Cerebellar cortex (tissue), 1 donor: ENCODE measurements around the gene GEMIN7.

Source experiments
- DNase-seq: peaks from one replicate; pipeline ENCODE4 v3.0.0-alpha.2; 2015; ENCODE audit warnings: low spot score

Gene GEMIN7

GRCh38 chr19:45128806-45129205 is 49.7 kb downstream of the GEMIN7 start:
- DNase-seq = no peak

DNA sequence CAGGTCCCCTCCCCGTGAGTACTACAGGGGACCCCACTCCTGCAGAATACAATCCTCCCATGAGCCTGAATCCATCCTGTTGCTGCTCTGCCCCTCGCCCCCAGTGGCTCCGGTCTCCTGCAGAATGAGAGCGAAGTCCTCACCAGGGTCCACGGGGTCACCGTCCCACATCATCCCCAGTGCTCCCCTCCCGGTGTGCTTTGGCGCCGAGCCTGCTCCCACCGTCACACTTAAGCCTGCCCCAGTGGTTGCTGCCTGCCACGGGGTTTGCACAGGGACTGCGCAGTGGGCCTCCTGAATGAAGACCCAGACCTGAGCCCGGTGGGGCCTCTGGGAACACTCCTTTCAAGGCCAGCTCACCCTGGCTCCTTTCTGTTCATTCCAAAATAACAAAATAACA is 51.2 kb downstream of the GEMIN7 start:
- no peak for DNase-seq

DNA sequence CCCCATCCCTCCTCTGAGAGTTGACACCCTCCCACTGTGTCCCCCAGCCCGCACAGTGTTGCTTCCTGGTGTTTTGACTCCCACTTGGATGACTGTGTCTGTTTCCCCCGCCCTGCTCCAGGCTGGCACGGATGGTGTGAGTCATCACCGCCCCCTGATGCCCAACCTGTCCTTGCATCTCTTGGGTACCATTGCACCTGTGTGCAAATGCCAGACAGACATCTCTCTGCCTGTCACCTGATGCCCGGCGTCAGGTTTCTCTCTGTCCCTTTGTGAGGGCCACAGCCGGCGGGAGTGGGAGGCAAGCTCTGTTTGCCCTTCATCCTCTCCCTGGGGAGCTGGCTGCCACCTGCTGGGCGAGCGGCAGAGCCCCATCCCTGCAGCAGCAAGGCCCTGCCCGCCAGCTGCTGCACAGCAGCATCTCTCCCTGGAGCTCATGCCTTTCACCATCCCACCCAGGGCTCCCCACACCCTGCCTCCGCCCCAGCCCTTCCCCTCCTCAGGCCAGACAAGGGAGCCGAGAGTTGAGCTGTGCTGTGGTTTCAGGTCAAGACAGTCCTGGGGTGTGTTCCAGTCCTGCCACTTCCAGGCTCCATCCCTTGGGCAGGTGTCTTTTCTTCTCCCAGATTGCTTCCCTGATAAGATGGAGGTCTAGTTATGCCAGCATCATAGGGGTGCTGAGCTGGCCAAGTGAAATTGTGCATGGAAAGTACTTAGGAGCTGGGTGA is 52.0 kb downstream of the GEMIN7 start:
- DNase-seq = no peak

DNA sequence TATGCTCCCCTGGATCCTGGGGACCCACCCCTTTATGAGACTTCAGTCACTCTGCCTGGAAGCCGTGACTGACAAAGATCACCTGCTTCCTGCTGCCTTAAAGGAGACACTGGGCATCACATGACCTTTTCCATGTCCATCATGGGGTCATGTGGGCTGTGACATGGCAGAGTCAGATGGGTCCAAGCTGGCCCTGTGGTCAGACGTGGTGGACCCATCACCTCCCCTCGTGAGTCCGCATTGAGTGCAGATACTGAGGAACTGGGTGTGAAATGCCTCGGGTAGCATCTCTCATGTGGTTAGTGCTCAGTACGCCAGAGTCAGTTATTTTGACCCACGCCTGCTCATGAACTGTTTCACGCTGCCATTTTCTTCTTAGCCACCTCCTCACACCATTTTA is 54.6 kb downstream of the GEMIN7 start:
- no peak for DNase-seq

DNA sequence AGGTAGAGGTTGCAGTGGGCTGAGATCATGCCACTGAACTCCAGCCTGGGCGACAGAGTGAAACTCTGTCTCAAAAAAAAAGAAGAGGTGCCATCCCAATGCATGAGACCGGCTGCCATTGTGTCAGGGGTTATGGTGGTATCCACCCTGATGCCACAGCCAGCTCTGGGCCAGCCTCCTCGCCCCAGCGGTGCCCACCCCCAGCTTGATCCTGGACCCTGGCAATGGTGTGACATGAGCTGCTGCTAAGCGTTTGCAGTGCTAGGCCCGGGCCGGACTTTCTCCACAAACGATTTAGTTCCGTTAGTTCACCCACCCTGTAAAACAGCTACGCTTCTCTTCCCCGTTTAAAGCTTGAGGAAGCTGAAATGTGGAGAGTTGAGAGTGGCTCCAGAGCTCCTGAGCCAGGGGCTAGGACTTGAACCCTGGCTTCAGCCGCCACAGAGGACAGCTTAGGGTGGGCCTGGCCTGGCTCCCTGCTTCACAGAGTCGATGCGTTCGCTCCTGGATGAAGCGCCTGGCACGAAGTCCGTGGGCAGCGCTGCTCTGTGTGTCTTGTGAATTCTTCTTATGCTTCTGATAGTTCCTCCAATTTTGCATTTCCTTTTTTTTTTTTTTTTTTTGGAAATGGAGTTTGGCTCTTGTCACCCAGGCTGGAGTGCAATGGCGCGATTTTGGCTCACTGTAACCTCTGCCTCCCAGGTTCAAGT is 56.3 kb downstream of the GEMIN7 start:
- DNase-seq = no peak

- DNase-seq = no peak
Measured at GRCh38 chr19:45136507-45137178, 57.6 kb downstream of the GEMIN7 start.

DNA sequence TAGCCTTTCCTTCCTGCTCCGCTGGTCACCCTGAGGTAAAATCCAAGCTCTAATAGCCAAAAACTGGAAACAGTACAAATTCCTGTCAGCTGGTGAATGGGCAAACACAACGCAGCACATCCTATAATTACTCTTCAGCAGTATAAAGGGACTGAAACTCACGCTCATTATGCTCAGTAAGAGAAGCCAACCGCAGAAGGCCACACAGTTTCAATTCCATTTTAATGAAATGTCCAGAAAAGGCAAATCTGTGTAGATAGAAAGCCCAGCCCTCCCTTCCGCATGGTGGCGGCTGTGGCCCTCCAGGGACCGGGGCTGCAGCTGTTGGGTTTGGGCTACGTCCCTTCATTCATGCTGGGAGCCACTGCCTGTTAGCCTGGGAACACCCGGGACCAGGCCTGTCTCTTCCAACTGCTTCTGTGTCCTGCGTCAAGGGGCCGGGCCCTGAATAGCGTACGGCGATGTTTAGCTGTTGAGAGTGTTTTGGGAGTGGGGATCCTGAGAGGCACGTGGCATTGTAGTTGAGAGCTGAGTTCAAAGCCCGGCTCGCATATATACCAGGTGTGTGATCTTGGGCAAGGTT is 58.2 kb downstream of the GEMIN7 start:
- DNase-seq = no peak

- no peak for DNase-seq
Measured at GRCh38 chr19:45138303-45138751, 59.3 kb downstream of the GEMIN7 start.

DNA sequence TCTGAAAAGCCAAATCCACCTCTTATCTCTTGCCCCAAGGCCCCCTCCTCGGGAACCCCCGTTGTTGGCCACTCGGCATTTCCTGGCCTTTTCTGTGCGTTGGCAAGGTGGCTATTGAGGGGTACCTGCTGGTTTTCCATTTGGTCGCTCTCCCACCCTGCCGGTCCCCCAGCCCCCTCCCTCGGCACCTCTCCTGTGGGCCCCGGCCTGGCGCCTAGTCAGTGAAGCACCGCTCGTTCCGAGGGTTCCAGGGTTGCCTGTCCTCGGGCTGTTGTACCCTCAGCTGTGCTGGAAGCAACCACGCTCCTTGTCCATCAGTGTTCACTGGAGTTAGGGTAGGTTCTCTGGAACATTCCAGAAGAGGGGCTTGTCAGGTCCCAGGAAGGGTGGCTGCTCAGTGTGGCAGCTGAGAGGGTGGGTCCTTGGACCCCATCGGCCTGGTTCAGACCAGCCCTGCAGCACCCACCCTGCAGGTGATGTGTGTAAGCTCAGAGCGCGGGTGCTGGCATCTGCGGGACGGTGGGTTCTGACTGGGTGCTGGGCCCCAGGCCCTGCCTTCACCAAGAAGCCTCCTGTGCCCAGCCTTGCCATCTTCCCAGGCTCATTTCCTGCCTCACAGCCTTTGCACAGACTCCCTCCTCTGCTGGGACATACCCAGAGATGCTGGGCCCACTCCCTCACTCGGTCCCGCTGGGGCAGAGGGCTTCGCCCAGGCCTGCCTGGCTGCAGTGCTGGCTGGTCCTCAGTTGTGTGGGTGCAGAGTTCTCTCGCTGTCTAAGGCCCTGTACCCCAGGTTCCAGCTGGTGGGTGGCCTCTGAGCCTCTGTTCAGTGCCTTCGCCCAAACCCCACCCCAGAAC is 60.5 kb downstream of the GEMIN7 start:
- no peak for DNase-seq

DNA sequence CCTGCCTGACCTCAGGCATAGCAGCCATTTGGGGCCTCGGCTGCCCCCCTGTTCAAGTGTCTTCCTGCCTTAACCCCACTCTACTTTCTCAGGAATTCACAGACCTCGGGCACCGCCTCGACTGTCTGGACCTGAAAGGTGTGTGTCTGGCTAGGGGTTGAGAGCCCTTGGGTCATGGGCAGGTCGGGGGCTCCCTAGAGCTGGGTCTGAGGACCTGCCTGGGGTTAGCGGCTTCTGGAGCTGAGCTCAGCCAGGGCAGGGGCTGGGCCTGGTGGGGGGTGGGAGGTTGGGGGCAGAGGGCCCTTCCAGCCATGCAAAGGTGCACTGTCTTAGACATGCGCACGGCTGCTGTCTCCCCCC is 61.1 kb downstream of the GEMIN7 start:
- no peak for DNase-seq

- DNase-seq = no peak
Measured at GRCh38 chr19:45140533-45140932, 61.5 kb downstream of the GEMIN7 start.
